Panc1 (cell line): ENCODE measurements around the gene SPATA45. TPM values are rescaled to one million over a fixed set of nuclear protein-coding genes. Genes with fewer than 3 reads are reported as not detected.

ENCODE experiments used
- ATAC-seq: fragments of 200-7000 bp; cut with Tn5 transposase; 2 replicates; pipeline ENCODE4 v1.9.1; 2020; ENCODE audit warnings: mild to moderate bottlenecking, moderate library complexity
- BruUV-seq: library from RNA; stranded (reverse); fragments of 400-500 nt; replicated peaks from 2 replicates; lab custom pipeline; 2021; lab: Mats Ljungman, UMichigan
- CTCF ChIA-PET: fragments of 300-600 bp; sonication (Branson Sonifier 250); formaldehyde crosslinking; loops from one replicate; lab custom pipeline; 2022; ENCODE audit warnings: antibody characterized with exemption; lab: Charles Lee
- POLR2A ChIA-PET: fragments of 300-600 bp; sonication (Branson Sonifier 250); formaldehyde crosslinking; loops from one replicate; lab custom pipeline; 2022; ENCODE audit warnings: antibody characterized with exemption; lab: Charles Lee
- DNase-seq: peaks from one replicate; pipeline ENCODE4 v3.0.0-alpha.2; 2010; ENCODE audit warnings: low read depth, low spot score
- H3K27ac ChIP-seq: 2 replicates; pipeline ENCODE4 v1.5.1; 2011; ENCODE audit warnings: mild to moderate bottlenecking, low read length, inconsistent platforms
- H3K27me3 ChIP-seq: fragments of 200-500 bp; sonication (Bioruptor generic); 2 replicates; pipeline ENCODE4 v1.6.0; 2014; ENCODE audit warnings: low read length, inconsistent platforms; ENCODE audit not compliant: control insufficient read depth, insufficient read depth
- H3K36me3 ChIP-seq: fragments of 200-500 bp; sonication (Bioruptor generic); 2 replicates; pipeline ENCODE4 v1.5.1; 2014; ENCODE audit warnings: inconsistent platforms, mild to moderate bottlenecking, low read length, moderate library complexity; ENCODE audit not compliant: control insufficient read depth, insufficient read depth
- H3K4me1 ChIP-seq: 2 replicates; pipeline ENCODE4 v1.5.1; 2011; ENCODE audit warnings: inconsistent platforms, mild to moderate bottlenecking, low read length, moderate library complexity; ENCODE audit not compliant: control insufficient read depth, insufficient read depth
- H3K4me3 ChIP-seq, 2 experiments: 2 replicates each; pipeline ENCODE4 v1.5.1; 2011 to 2012; ENCODE audit warnings: low read depth in 2 of 2, low read length in 2 of 2, mild to moderate bottlenecking in 2 of 2, inconsistent platforms in 1 of 2, moderate library complexity in 1 of 2
- H3K9me3 ChIP-seq: fragments of 200-500 bp; sonication (Bioruptor generic); 2 replicates; pipeline ENCODE4 v1.5.1; 2014; ENCODE audit warnings: low read depth, mild to moderate bottlenecking, inconsistent platforms, low read length, moderate library complexity; ENCODE audit not compliant: control insufficient read depth, insufficient read depth
- POLR2AphosphoS5 ChIP-seq: IDR thresholded peaks from 2 replicates; pipeline ENCODE4 v1.6.1; 2012; ENCODE audit warnings: mild to moderate bottlenecking, low read depth, low read length, moderate library complexity
- SIN3A ChIP-seq: IDR thresholded peaks from 2 replicates; pipeline ENCODE4 v1.6.1; 2012; ENCODE audit warnings: low read depth, mild to moderate bottlenecking, low read length, moderate library complexity, borderline replicate concordance; ENCODE audit not compliant: insufficient read depth
- TCF7L2 ChIP-seq: IDR thresholded peaks from 2 replicates; pipeline ENCODE4 v1.6.1; 2011; ENCODE audit warnings: mild to moderate bottlenecking, low read depth, low read length, inconsistent platforms
- in situ Hi-C: cut with HindIII; loops from 2 replicates; pipeline ENCODE4 v1.10.0; 2016; ENCODE audit warnings: low sequenced_read_pairs, low pct_unique_long_range_greater_than_20kb
- intact Hi-C: fragments of 100-400 bp; cut with micrococcal nuclease; formaldehyde crosslinking; loops from one replicate; pipeline ENCODE4 v1.10.0; 2022; ENCODE audit not compliant: unreplicated experiment
- total RNA-seq: library from RNA; stranded (reverse); gene quantifications from one replicate; pipeline ENCODE4 v1.2.1, GENCODE V29; 2021; ENCODE audit not compliant: unreplicated experiment
- TF ChIP-seq, protein P1 (sequence below), 2 experiments: IDR thresholded peaks; 2 replicates each; pipeline ENCODE4 v1.6.1; 2011 to 2012; ENCODE audit warnings: low read depth in 2 of 2, control low read depth in 1 of 2, low read length in 1 of 2, mild to moderate bottlenecking in 1 of 2, moderate library complexity in 1 of 2; ENCODE audit not compliant: insufficient read depth in 1 of 2
- TF ChIP-seq, protein P2 (sequence below): fragments of 450-650 bp; IDR thresholded peaks from 2 replicates; pipeline ENCODE4 v1.5.1; 2017; ENCODE audit warnings: mild to moderate bottlenecking

SPATA45 gene
- total RNA-seq, 1 experiment from 2014 or later: not detected

GRCh38 chr1:212858461-212859265 lies 11.2 kb upstream of the SPATA45 start:
- no TSS peak for BruUV-seq
- Histone ChIP-seq H3K36me3 (no peaks in the 10 kb centered on the region; the same call in none of the 2 replicates), H3K27ac (peak overlapping the region; percentile 91), H3K9me3 (no peaks in the 10 kb centered on the region), H3K4me1 (peaks cover 23% of the 10 kb centered on the region), H3K27me3 (no peaks in the 10 kb centered on the region), H3K4me3 (peak overlapping the region; percentile 82)
- ChIA-PET POLR2A (interaction anchor here (0.6 to 0.8 kb wide), 3 partner anchors 22 to 819 kb away, joined by 3 to 6 read pairs (median 4); no protein-coding TSS in a partner anchor), CTCF (interaction anchor here (0.5 to 1.0 kb wide), 2 partner anchors 42 to 44 kb away, joined by 3 to 4 read pairs; no protein-coding TSS in a partner anchor)
- TF ChIP-seq POLR2AphosphoS5 (no peak), TCF7L2 (no peak)
- TF ChIP-seq, protein P1, sequence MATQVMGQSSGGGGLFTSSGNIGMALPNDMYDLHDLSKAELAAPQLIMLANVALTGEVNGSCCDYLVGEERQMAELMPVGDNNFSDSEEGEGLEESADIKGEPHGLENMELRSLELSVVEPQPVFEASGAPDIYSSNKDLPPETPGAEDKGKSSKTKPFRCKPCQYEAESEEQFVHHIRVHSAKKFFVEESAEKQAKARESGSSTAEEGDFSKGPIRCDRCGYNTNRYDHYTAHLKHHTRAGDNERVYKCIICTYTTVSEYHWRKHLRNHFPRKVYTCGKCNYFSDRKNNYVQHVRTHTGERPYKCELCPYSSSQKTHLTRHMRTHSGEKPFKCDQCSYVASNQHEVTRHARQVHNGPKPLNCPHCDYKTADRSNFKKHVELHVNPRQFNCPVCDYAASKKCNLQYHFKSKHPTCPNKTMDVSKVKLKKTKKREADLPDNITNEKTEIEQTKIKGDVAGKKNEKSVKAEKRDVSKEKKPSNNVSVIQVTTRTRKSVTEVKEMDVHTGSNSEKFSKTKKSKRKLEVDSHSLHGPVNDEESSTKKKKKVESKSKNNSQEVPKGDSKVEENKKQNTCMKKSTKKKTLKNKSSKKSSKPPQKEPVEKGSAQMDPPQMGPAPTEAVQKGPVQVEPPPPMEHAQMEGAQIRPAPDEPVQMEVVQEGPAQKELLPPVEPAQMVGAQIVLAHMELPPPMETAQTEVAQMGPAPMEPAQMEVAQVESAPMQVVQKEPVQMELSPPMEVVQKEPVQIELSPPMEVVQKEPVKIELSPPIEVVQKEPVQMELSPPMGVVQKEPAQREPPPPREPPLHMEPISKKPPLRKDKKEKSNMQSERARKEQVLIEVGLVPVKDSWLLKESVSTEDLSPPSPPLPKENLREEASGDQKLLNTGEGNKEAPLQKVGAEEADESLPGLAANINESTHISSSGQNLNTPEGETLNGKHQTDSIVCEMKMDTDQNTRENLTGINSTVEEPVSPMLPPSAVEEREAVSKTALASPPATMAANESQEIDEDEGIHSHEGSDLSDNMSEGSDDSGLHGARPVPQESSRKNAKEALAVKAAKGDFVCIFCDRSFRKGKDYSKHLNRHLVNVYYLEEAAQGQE (IDR thresholded peaks at IDR 0.05; ENCODE audit: insufficient read depth in 1 of 2, low read depth in 2 of 2, low read length in 1 of 2): no peak
- TF ChIP-seq, protein P2, sequence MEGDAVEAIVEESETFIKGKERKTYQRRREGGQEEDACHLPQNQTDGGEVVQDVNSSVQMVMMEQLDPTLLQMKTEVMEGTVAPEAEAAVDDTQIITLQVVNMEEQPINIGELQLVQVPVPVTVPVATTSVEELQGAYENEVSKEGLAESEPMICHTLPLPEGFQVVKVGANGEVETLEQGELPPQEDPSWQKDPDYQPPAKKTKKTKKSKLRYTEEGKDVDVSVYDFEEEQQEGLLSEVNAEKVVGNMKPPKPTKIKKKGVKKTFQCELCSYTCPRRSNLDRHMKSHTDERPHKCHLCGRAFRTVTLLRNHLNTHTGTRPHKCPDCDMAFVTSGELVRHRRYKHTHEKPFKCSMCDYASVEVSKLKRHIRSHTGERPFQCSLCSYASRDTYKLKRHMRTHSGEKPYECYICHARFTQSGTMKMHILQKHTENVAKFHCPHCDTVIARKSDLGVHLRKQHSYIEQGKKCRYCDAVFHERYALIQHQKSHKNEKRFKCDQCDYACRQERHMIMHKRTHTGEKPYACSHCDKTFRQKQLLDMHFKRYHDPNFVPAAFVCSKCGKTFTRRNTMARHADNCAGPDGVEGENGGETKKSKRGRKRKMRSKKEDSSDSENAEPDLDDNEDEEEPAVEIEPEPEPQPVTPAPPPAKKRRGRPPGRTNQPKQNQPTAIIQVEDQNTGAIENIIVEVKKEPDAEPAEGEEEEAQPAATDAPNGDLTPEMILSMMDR: no peak
- ATAC-seq (peak; percentile 63), DNase-seq (no peak)
- intact Hi-C loops (no loop called here), in situ Hi-C loops (no loop called here)

DNA sequence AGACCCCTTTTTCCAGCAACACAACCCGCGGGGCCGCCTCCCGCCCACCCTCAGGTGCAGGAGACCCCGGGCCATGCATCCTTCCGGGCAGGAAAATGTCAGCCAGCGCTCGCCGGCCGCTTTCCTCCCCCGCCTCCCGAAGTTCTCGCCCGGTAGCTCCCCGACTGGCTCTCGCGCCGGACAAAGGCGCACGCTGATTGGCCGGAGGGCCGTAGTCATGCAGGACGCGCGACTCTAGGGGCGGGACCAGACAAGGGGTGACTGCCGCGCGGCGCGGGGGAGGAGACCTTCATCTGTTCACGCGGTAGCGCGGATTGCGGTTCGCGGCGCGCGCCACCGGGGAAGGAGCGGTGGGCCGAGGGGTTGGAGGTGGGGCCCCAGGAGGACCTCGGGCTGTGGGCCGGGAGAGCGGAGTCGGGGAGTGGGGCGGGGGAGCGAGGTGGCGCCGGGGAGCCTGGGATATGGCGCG lies 10.6 kb upstream of the SPATA45 start, which contains the start of gene FLVCR1:
FLVCR1 (plus strand) TSS at position 284 of the 469 bp plus-strand sequence; CDS start at position 462, 178 bp downstream.
- POLR2A ChIA-PET: interaction anchor here (0.6 to 0.8 kb wide), 6 partner anchors 18 to 818 kb away, joined by 3 to 9 read pairs (median 5); no protein-coding TSS in a partner anchor
- Histone ChIP-seq H3K27me3 (no peaks in the 10 kb centered on the region), H3K4me3 (peak within 1 kb of the TSS; percentile 82), H3K9me3 (no peaks in the 10 kb centered on the region), H3K27ac (peak within 1 kb of the TSS; percentile 91), H3K4me1 (peaks cover 23% of the 10 kb centered on the region), H3K36me3 (no peaks in the 10 kb centered on the region; the same call in none of the 2 replicates)
- CTCF ChIA-PET: interaction anchor here (0.5 to 1.3 kb wide), 4 partner anchors 10 to 43 kb away, joined by 3 to 4 read pairs (median 3); no protein-coding TSS in a partner anchor
- peak; percentile 99 for ATAC-seq
- peak; percentile 62 for DNase-seq
- intact Hi-C loops: no loop called here
- in situ Hi-C loops: no loop called here
- TF ChIP-seq TCF7L2 (no peak; the same call in 1 of the 2 replicates), SIN3A (no peak), POLR2AphosphoS5 (peak; percentile 71)
- TF ChIP-seq, protein P2: no peak
- TF ChIP-seq, protein P1 (IDR thresholded peaks at IDR 0.05; ENCODE audit: insufficient read depth in 1 of 2, low read depth in 2 of 2, low read length in 1 of 2): no peak
- no TSS peak for BruUV-seq
